GM12872 (cell line): Measurements from ENCODE around the gene UBXN7.

Experiments
- CTCF ChIP-seq: IDR thresholded peaks from 3 replicates; pipeline ENCODE4 v1.5.1; 2011; ENCODE audit warnings: low read depth, mild to moderate bottlenecking, low read length, moderate library complexity; ENCODE audit not compliant: insufficient read depth

Gene UBXN7

GRCh38 chr3:196432137-196432879, at the start of gene UBXN7:
TSS of gene UBXN7 (minus strand) at chr3:196432427. CDS start at chr3:196432399, 28 bp downstream.
- TF ChIP-seq CTCF: no peak

GRCh38 chr3:196477678-196478077, 45.5 kb upstream of the UBXN7 start:
- TF ChIP-seq CTCF: no peak

GRCh38 chr3:196472286-196472685, 40.1 kb upstream of the UBXN7 start:
- no peak for TF ChIP-seq CTCF

- no peak for TF ChIP-seq CTCF
Measured at GRCh38 chr3:196471551-196471950, 39.3 kb upstream of the UBXN7 start.

- no peak for TF ChIP-seq CTCF
Measured at GRCh38 chr3:196463804-196464203, 31.6 kb upstream of the UBXN7 start.

- TF ChIP-seq CTCF: no peak
Measured at GRCh38 chr3:196463478-196463756, 31.2 kb upstream of the UBXN7 start.

GRCh38 chr3:196458063-196458462, 25.8 kb upstream of the UBXN7 start:
- no peak for TF ChIP-seq CTCF
